HG03045 (cell line): ENCODE measurements around the gene NUTF2.
"Not testable (repeated sequence)": the region's sequence is repeated elsewhere in the genome, so short reads cannot be mapped to it uniquely, and the experiment has no call there.

ENCODE experiments used
- ATAC-seq: cut with Tn5 transposase; IDR thresholded peaks from one replicate; pipeline ENCODE4 v1.9.1; 2021; ENCODE audit warnings: mild to moderate bottlenecking, moderate library complexity; ENCODE audit not compliant: unreplicated experiment

NUTF2 gene

DNA sequence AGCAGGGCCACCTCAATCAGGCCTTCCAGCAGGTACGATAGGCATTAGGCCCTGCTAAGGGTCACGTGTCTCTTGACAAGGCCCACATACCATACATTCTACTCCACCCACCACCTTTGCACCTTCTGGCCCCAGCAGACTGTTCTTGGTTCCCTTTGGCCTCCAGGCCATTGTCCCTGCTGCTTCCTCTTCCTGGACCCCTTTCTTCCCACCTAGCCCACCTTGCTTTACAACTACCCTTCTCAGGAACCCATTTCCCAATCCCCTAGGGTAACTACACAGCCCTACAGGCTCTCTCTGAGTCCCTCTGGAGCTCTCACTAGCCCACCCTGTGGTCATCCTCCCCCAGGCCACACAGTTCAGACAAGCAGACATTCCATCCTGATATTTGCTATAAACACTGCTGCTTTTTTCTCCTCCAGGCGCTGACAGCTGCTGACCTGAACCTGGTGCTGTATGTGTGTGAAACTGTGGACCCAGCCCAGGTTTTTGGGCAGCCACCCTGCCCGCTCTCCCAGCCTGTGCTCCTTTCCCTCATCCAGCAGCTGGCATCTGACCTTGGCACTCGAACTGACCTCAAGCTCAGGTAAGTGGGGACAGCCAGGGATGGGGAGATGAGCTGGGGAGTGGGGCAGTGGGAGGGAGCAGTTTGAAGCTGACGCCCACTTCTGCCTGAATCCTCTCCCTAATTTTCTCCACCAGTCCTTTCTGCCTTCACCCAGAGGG, 36.6 kb downstream of the NUTF2 start:
- no peak for ATAC-seq

DNA sequence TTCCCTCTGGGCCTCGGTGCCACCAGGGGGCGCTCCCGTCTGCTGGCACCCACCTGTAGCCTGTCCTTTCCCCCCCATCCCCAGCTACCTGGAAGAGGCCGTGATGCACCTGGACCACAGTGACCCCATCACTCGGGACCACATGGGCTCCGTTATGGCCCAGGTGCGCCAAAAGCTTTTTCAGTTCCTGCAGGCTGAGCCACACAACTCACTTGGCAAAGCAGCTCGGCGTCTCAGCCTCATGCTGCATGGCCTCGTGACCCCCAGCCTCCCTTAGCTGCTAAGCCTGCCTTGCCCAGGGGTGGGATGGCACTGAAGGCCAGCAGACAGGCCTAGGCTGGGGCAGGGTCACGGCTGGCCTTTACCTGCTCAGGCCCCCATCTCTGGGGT, 37.1 kb downstream of the NUTF2 start:
- no peak for ATAC-seq

DNA sequence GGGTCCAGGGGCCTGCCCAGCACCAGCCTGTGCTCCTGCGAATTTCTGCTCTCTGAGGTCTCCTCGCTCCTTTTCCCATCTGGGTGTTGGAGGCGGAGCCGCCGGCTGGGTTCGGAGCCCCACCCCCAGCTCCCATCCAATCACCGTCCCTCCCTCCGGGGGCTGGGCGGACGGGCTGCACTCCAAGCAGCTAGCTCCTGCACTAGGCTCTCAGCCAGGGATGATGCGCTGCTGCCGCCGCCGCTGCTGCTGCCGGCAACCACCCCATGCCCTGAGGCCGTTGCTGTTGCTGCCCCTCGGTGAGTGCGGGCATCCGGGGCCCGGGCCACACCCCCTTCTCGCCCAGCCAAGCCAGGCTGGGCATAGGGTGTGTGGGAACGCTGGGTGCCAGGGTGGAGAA, 38.0 kb downstream of the NUTF2 start, which contains the start of gene NRN1L:
Gene NRN1L (plus strand): TSS at position 202 of the 400 bp plus-strand sequence. CDS start 19 bp downstream, at position 221.
- ATAC-seq = no peak

DNA sequence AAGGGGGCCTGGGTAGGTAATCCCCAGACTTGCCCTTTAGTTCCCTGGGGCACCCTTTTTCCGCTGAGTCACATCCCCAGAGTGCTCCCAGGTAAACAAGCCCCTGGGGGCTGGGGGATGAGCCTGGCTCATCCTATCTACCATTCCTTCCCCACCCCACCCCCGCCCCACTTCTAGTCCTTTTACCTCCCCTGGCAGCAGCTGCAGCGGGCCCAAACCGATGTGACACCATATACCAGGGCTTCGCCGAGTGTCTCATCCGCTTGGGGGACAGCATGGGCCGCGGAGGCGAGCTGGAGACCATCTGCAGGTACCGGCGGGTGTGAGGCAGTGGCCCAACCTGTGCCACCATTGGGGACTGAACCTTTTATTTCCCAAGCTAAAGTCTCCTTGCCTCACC, 38.8 kb downstream of the NUTF2 start:
- no peak for ATAC-seq

DNA sequence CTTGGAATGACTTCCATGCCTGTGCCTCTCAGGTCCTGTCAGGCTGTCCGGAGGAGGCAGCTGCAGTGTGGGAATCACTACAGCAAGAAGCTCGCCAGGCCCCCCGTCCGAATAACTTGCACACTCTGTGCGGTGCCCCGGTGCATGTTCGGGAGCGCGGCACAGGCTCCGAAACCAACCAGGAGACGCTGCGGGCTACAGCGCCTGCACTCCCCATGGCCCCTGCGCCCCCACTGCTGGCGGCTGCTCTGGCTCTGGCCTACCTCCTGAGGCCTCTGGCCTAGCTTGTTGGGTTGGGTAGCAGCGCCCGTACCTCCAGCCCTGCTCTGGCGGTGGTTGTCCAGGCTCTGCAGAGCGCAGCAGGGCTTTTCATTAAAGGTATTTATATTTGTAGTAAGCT, 39.2 kb downstream of the NUTF2 start:
- ATAC-seq = no peak

DNA sequence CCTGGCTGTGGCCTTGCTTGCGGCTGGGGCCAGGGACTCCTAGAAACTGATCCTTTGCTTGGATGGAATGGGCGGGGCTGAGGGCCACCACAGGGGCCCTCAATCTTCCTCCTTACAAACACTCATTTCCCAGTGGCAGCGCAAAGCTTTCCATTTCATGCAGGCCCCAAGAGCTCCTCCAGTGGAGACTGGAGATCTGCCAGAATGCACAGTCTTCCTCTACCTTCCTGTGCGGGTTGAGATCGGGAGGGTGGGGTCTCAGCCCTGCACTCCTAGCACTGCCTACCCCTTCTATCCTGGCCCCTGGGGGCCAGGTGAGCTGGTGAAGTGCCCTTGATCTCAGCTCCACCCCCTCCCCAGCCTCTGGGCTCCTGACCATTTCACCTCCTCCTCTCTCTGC, 39.7 kb downstream of the NUTF2 start:
- ATAC-seq = no peak

DNA sequence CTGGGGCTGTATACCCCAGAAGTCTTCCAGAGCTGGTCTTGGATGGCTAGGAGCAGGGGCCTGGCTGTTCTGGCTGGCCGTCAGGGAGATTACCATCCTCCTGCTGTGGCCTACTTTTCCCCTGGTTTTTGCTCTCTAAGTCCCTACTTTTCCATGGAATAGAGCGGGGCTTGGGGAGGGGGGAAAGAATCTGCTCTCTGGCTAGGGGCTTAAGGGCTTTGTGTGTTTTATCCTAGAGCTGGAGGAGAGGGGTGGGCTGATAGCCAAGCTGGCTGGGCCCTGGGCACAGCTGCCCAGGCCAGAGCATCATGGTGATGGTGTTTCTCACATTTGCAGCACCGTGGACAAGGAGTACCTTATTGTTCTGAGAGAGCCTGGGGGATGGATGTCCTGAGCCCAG, 41.6 kb downstream of the NUTF2 start:
- ATAC-seq = no peak

DNA sequence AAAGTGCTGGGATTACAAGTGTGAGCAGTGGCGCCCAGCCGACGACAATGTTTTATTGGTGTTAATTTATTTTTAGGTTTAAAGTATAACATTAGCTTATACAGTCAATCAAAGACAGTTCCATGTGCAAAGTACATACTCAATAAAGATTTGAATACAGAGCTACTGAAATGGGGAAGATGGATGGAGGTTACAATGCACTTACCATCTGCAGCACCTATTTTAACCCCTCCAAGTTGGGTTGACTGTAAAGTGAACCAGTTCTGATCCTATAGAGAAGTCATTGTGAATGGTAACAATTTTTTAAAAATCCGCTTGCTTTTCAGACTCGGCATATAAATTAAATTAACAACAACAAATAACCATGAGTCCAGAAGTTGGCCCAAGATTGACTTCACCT, 45.6 kb downstream of the NUTF2 start:
- ATAC-seq = no peak

DNA sequence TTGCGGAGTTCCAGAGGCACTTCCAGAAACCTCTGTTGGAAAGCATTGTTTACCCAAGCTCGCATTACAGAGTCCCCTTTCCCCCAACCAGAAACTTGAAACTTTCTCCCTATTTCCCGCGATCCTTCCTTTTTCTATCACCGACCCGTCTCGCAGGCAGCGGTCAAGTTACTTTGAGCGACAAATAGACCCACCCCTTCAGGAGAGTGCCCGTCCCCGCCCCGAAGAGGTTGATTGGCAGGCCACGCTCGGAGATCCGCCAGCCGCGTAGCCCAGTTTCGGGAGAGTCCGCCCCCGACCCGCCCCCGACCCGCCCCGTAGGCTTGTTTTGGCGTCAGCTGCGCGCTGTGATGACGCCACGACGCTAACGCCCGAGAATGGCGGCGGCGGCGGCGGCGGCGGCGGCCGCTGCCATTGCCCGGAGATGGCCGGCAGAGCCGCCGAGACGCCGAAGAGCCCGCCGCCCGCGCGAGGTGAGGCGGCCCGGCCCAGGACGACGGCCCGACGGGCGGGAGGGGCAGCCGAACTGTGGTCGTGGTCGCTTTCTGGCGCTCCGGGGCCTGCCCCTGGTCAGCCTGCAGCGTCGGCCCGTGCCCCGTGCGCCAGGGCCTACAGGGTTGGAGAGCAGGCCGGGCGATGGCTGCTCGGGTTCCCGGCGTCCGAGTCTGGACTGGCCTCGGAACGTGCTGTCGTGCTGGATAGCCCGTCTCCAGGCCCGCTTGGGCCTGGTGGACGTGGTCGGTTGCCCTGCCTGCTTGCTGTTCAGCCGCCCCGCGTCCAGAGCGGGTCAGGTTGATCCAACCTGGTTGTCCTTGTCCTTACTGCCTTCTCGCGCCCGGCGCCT, 46.4 kb downstream of the NUTF2 start, which contains the start of gene PSKH1:
Gene PSKH1 (plus strand): TSS at position 356 of the 844 bp plus-strand sequence. CDS start 15,496 bp downstream, outside the sequence.
- ATAC-seq = peak; percentile 88

DNA sequence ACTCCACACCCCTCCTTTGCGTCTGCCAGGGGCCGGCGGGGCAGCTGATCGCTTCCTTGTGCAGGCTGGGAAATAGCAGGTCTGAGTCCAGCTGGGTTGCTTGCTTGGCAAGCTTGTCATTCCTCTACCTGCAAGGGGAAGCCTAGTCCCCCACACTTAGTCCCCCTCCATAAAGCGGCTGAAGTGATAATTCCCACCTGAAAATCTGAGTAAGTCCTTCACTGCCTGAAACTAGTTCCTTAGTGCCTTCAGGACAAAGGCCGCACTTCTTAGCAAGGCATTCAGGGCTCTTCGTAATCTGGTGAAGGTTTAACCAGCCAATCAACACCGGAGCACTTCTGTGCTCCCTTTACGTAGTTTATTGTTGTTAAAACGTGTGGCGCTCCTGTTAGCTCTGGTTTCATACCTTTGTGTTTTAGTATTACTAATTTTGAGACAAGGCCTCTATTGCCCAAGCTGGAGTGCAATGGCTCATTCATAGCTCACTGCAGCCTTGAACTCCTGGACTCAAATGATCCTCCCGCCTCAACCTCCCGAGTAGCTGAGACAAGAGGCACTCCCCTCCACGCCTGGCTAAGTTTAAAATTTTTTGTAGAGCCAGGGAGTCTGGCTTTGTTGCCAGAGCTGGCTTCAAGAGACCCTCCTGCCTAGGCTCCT, 47.1 kb downstream of the NUTF2 start:
- no peak for ATAC-seq

DNA sequence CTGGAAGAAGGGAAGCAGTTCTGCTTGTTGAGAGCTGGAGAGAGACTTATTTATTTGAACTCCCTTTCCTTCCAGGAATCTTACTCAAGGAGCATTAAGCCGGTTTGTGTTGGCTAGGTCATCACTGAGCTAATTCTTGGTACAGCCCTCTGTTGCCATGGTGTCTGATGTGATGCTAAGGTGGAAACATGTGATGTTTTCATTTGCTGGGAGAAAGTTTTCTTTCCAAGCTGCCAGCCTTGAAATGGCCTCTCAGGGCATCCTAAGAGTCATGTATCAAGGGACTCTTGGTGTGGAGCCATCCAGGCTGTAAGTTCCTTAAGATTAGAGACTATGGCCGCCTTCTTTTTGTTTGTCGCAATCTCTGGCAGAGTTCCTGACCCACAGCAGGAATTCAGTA, 50.5 kb downstream of the NUTF2 start:
- no peak for ATAC-seq

DNA sequence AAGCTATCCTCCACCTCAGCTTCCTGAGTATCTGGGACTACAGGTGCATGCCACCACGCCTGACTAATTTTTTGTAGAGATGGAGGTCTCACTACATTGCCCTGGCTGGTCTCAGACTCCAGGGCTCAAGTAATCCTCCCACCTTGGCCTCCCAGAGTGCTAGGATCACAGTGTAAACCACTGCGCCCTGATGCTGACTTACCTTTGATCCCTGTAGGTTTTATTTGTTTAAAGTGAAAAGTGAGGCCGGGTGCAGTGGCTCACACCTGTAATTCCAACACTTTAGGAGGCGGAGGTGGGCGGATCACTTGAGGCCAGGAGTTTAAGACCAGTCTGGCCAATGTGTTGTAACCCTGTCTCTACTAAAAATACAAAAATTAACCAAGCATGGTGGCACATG, 55.0 kb downstream of the NUTF2 start:
- no peak for ATAC-seq

DNA sequence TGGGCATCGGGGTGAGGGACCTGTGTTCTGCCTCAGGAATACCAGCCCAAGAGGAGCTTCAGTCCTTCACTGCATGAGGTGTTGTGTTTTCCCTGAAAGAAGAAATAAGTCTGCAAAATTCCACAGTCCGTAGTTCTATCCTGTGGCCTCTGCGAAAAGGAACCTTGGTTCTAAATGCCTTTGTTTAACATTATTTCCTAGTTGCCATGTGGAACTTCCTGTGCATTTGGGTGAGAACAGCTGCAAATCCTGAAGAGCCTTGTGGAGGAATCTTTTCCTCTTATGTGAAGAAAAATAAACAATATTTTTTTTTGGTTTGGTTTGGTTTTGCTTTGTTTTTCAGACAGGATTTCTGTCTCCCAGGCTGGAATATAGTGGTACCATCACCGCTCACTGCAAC, 56.1 kb downstream of the NUTF2 start:
- ATAC-seq = no peak

DNA sequence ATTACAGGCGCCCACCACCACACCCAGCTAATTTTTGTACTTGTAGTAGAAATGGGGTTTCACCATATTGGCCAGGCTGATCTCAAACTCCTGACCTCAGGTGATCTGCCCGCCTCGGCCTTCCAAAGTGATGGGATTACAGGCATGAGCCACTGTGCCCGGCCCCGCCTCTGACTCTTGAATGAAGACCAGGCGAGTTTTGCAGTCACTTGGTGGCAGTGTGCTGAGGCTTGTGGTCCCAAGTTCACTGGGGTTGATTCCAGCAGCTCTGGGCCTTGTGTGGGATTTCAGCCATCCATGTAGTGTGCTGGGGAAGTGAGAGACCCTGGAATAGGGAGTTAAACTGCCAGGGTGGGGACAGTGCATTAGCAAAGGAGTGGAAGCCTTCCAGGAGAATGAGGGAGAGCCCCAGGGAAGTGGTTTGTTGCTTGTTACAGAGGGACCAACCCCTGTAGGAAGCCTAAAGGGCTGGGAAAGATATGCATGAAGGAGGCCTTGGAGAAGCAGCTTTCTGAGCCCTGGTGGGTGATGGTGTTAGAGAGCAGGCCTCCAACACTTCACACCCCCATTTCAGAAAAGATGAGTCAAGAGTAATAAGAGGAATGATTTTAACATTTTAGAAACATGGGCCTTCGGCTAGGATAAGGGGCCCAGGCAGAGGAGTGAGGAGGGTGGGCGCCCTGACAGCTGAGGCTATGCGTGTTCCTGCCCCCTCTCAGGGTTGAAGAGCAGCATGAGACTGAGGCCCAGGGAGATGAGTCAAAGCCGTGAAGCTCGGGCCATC, 60.9 kb downstream of the NUTF2 start:
- ATAC-seq = no peak

DNA sequence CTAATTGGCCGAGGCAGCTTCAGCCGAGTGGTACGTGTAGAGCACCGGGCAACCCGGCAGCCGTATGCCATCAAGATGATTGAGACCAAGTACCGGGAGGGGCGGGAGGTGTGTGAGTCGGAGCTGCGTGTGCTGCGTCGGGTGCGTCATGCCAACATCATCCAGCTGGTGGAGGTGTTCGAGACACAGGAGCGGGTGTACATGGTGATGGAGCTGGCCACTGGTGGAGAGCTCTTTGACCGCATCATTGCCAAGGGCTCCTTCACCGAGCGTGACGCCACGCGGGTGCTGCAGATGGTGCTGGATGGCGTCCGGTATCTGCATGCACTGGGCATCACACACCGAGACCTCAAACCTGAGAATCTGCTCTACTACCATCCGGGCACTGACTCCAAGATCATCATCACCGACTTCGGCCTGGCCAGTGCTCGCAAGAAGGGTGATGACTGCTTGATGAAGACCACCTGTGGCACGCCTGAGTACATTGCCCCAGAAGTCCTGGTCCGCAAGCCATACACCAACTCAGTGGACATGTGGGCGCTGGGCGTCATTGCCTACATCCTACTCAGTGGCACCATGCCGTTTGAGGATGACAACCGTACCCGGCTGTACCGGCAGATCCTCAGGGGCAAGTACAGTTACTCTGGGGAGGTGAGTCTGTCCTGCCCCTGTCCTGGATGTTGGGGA, 62.5 kb downstream of the NUTF2 start:
- no peak for ATAC-seq

DNA sequence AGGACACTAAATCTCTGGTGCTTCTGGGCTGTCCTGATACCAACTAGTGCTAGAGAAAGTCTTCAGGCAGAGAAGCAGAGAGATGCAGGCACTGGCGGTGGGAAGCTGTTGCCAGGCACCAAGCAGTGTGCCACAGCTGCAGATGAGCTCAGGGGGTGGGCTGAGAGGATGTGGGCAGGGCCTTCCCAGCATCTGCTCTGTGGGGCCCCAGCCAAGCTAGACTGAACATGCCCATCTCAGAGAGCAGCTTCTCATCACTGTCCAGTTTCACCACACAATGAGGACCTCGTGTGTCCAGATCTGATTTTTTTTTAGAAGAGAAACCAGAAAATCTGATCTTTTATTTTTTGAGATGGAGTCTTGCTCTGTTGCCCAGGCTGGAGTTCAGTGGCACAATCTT, 63.4 kb downstream of the NUTF2 start:
- peak; percentile 55 for ATAC-seq

DNA sequence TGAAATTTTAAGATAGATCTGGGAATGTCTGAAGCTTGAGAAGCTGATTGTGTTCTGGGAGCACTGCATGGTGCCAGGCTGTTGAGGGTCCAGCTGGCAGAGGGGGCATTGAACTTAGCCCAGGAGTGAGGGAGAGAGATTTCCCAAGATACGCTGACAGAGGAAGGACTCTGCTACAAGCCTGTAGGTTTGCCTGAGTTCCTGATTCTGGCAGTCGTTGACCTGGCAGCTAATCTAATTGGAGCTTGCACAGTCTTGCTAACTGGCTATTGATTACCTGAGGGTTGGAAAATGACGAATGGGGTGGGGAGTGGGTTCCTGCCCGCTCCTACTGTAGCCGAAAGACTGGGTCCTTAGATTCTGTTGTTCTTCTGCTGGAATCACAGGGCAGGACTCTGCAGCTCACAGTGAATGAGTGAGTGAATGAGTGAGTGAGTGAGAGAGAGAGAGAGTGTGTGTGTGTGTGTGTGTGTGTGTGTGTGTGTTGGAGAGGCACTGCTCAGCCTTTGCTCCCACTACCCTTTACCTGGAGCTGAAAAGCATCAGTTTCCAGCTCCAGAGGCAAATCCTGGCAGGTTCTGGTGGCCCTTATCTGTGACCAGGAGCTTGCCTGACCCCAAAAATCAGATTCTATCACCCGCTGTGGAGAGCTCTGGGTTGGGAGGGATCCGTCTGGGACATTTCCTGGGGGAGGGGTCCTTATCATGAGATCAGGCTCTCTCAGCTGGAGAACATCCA, 68.2 kb downstream of the NUTF2 start:
- no peak for ATAC-seq

DNA sequence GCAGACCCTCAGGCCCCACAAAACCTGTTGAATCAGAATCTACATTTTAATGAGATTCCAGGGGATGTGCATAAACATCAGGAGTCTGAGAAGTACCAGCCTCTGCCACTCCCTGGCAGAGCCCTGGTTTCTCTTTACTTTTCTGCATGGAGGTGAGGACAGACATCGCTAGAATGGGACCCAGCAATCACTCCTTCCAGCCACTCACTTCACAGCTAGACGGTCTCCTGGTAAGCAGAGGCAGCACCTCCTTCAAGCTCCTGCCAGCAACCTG, 68.7 kb downstream of the NUTF2 start:
- ATAC-seq = not testable (repeated sequence)

DNA sequence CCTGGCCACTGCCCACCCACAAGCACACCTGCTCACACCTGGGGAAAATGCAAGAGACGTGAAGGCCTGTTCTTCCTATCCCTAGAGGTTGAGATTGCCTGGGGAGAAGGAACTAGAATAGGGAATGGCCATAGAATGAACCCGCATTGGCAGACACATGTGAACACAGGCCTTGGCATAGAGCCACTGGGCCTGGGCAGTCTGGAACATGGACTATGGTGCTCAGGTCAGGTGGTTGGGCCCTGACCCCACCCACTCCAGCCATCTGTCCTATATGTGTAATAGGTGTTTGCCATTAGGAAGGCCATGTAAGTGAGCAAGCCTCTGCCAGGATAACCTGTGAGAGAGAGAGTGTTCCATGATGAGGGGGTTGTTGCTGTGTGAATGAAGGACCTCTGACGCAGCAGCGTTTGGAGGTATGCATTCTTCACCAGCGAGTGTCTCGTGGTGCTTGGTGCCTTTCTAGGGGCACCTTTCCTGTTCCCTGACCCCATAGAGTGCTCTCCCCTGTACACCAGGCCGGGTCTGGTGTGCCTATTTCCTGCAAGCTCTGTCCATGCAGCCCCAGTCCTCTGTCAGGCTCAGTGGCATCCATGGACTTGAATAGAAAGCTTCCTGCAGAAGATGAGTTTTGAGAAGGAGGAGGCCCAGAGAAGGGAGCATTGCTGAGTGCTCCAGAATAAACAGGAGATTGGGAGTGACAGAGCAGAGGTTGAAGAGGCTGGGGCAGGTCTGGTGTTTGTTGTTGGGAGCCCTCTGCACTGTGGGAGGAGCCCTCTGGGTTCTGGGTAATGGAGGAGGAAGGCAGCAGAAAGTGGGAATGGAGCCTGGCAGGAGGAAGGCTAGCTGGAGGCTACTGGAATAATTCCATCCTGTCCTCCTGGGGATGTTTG, 69.3 kb downstream of the NUTF2 start:
- ATAC-seq = no peak
